ENCODE results near the gene MZB1. TPM values are rescaled to one million over a fixed set of nuclear protein-coding genes. Genes with fewer than 3 reads are reported as not detected.

The MZB1 gene
- total RNA-seq, 1 donor from 2014 or later = not detected

GRCh38 chr5:139341689-139342422 lies 47.9 kb downstream of the MZB1 start, which contains the start of gene PAIP2:
TSS of gene PAIP2 (plus strand) at chr5:139341854. CDS start at chr5:139363785, 21,931 bp downstream.
- Mint-ChIP-seq H3K27me3 (ENCODE audit: unreplicated experiment) (peaks cover 7% of the 10 kb centered on the region), H3K4me1 (ENCODE audit: low read depth, unreplicated experiment) (peaks cover 19% of the 10 kb centered on the region), H3K4me3 (ENCODE audit: unreplicated experiment) (peak within 1 kb of the TSS; percentile 99), H3K27ac (ENCODE audit: unreplicated experiment) (peak within 1 kb of the TSS; percentile 100), H3K36me3 (ENCODE audit: unreplicated experiment) (no peaks in the 10 kb centered on the region), H3K9me3 (ENCODE audit: unreplicated experiment) (peaks cover 9% of the 10 kb centered on the region)
- DNase-seq = peak; percentile 97
- peak; percentile 63 for TF ChIP-seq CTCF (IDR thresholded peaks at IDR 0.05; ENCODE audit: partially characterized antibody, unreplicated experiment)

- peaks cover 19% of the 10 kb centered on the region for H3K4me1 Mint-ChIP-seq (ENCODE audit: low read depth, unreplicated experiment)
- peaks cover 9% of the 10 kb centered on the region for H3K9me3 Mint-ChIP-seq (ENCODE audit: unreplicated experiment)
- DNase-seq = no peak
- peak overlapping the region; percentile 100 for H3K27ac Mint-ChIP-seq (ENCODE audit: unreplicated experiment)
- H3K36me3 Mint-ChIP-seq (ENCODE audit: unreplicated experiment) = no peaks in the 10 kb centered on the region
- H3K27me3 Mint-ChIP-seq (ENCODE audit: unreplicated experiment) = peaks cover 9% of the 10 kb centered on the region
- peak overlapping the region; percentile 99 for H3K4me3 Mint-ChIP-seq (ENCODE audit: unreplicated experiment)
- TF ChIP-seq CTCF (IDR thresholded peaks at IDR 0.05; ENCODE audit: partially characterized antibody, unreplicated experiment) = no peak
These were observed 48.5 kb downstream of the MZB1 start for GRCh38 chr5:139341187-139341688.

- Mint-ChIP-seq H3K27ac (ENCODE audit: unreplicated experiment) (no peak overlapping the region), H3K36me3 (ENCODE audit: unreplicated experiment) (no peaks in the 10 kb centered on the region), H3K27me3 (ENCODE audit: unreplicated experiment) (peaks cover 9% of the 10 kb centered on the region), H3K9me3 (ENCODE audit: unreplicated experiment) (peaks cover 9% of the 10 kb centered on the region), H3K4me3 (ENCODE audit: unreplicated experiment) (no peak overlapping the region), H3K4me1 (ENCODE audit: low read depth, unreplicated experiment) (peaks cover 19% of the 10 kb centered on the region)
- no peak for DNase-seq
- no peak for TF ChIP-seq CTCF (IDR thresholded peaks at IDR 0.05; ENCODE audit: partially characterized antibody, unreplicated experiment)
These were observed 49.7 kb downstream of the MZB1 start for GRCh38 chr5:139340051-139340450.

Other genes starting within 250 kb of the MZB1 start
- gene SIL1, start 191.5 kb downstream of the MZB1 start, total RNA-seq (ENCODE audit: unreplicated experiment) = 15.9 TPM
- 372 TPM for gene MATR3, start 96.2 kb downstream of the MZB1 start, total RNA-seq (ENCODE audit: unreplicated experiment)
- 128 TPM for gene PAIP2, start 48.1 kb downstream of the MZB1 start, total RNA-seq (ENCODE audit: unreplicated experiment)
- gene SLC23A1, start 6.6 kb downstream of the MZB1 start, total RNA-seq (ENCODE audit: unreplicated experiment) = not detected
- gene PROB1, start 5.2 kb upstream of the MZB1 start, total RNA-seq (ENCODE audit: unreplicated experiment) = 1.3 TPM
- 6.2 TPM for gene SPATA24, start 14.2 kb upstream of the MZB1 start, total RNA-seq (ENCODE audit: unreplicated experiment)
- gene DNAJC18, start 49.6 kb upstream of the MZB1 start, total RNA-seq (ENCODE audit: unreplicated experiment) = 55.9 TPM
- not detected for gene ECSCR, start 72.8 kb upstream of the MZB1 start, total RNA-seq (ENCODE audit: unreplicated experiment)
- gene SMIM33, start 81.1 kb upstream of the MZB1 start, total RNA-seq (ENCODE audit: unreplicated experiment) = not detected
- gene STING1, start 92.8 kb upstream of the MZB1 start, total RNA-seq (ENCODE audit: unreplicated experiment) = not detected
- 188 TPM for gene UBE2D2, start 171.4 kb upstream of the MZB1 start, total RNA-seq (ENCODE audit: unreplicated experiment)

Data from glutamatergic neuron (in vitro differentiated cells).